ENCODE data around the gene FHDC1.

DNA sequence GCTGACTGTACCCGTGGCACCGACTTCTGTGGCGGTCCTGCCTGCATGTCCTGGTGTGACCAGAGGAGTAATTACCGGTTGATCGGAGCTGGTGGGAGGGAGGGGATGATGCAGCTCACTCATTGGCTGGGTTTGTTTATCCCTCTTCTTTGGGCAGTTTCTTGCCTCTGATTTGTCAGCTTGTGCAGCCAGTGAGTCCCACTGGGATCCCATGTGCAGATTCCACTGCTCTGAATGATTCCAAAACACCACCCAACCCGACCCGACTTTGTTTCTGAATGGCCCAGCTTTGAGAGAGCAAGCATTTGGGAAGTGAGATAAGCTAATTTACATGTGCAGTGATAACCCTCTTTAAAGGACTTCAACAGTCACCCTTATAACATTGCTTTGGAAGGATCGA is 13.8 kb downstream of the FHDC1 start:
- TF ChIP-seq, protein P1, sequence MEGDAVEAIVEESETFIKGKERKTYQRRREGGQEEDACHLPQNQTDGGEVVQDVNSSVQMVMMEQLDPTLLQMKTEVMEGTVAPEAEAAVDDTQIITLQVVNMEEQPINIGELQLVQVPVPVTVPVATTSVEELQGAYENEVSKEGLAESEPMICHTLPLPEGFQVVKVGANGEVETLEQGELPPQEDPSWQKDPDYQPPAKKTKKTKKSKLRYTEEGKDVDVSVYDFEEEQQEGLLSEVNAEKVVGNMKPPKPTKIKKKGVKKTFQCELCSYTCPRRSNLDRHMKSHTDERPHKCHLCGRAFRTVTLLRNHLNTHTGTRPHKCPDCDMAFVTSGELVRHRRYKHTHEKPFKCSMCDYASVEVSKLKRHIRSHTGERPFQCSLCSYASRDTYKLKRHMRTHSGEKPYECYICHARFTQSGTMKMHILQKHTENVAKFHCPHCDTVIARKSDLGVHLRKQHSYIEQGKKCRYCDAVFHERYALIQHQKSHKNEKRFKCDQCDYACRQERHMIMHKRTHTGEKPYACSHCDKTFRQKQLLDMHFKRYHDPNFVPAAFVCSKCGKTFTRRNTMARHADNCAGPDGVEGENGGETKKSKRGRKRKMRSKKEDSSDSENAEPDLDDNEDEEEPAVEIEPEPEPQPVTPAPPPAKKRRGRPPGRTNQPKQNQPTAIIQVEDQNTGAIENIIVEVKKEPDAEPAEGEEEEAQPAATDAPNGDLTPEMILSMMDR (IDR thresholded peaks at IDR 0.05; ENCODE audit: low read length): no peak
- no peak for TF ChIP-seq EZH2 (IDR thresholded peaks at IDR 0.05; ENCODE audit: borderline replicate concordance, low read length)

Measured in OCI-LY1 (cell line).